ENCODE results near the gene FUT7. TPM values are rescaled to one million over a fixed set of nuclear protein-coding genes. Genes with fewer than 3 reads are reported as not detected.
A peak's percentile ranks its signal among the peaks of the same experiment; 100 is the strongest.

FUT7 gene
- total and polyA plus RNA-seq, 2 of the 13 experiments (the other 11 are each of a cell fraction or from before 2014, with no cell fraction given): 0.05 TPM; not detected in 1

DNA sequence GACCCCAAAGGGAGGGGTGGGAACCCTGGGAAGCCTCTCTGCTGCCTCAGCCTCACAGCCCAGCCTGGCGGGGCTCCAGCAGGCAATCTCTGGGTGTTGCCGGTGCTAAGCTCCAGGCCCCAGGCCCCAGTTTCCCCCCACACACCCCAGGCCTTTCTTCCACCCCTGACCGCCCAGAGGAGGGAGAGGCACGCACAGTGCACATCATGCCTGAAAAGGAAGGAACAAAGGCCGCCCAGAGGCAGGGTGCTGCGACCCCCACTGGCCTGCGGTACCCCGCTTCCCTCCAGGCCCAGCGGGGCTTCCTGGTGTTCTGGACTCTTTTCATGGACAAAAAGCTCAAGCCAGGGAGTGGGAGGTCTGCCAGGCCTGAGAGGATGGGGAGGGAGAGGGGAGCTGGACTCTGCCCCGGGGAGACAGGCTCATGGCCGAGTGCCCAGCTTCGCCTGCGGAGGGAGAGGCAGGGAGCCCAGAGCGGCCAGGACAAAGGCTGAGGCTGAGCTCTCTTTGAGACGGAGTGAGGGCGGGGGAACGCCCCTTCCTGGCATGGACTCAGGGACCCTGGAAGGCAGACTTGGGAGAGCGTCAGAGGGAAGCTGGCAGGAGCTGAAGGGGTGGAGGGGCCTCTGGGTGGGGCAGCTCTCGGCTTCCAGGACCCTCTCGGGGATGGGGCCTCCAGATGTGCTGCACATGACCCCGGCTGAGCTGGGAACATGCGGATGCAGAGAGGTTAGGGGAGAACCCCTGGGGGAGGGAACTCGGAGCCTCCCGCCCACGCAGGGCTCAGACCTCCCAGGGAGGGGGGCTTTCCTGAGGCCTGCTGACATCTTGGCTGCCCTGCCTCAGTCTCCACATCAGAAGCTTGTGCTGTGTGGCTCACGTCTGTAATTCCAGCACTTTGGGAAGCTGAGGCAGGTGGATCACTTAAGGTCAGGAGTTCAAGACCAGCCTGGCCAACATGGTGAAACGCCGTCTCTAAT, 23.8 kb upstream of the FUT7 start (continued):
- TF ChIP-seq, protein P1, sequence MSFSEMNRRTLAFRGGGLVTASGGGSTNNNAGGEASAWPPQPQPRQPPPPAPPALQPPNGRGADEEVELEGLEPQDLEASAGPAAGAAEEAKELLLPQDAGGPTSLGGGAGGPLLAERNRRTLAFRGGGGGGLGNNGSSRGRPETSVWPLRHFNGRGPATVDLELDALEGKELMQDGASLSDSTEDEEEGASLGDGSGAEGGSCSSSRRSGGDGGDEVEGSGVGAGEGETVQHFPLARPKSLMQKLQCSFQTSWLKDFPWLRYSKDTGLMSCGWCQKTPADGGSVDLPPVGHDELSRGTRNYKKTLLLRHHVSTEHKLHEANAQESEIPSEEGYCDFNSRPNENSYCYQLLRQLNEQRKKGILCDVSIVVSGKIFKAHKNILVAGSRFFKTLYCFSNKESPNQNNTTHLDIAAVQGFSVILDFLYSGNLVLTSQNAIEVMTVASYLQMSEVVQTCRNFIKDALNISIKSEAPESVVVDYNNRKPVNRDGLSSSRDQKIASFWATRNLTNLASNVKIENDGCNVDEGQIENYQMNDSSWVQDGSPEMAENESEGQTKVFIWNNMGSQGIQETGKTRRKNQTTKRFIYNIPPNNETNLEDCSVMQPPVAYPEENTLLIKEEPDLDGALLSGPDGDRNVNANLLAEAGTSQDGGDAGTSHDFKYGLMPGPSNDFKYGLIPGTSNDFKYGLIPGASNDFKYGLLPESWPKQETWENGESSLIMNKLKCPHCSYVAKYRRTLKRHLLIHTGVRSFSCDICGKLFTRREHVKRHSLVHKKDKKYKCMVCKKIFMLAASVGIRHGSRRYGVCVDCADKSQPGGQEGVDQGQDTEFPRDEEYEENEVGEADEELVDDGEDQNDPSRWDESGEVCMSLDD (CRISPR knock-in tag; IDR thresholded peaks at IDR 0.05; ENCODE audit: borderline replicate concordance): peak; percentile 87
- TF ChIP-seq, protein P2, sequence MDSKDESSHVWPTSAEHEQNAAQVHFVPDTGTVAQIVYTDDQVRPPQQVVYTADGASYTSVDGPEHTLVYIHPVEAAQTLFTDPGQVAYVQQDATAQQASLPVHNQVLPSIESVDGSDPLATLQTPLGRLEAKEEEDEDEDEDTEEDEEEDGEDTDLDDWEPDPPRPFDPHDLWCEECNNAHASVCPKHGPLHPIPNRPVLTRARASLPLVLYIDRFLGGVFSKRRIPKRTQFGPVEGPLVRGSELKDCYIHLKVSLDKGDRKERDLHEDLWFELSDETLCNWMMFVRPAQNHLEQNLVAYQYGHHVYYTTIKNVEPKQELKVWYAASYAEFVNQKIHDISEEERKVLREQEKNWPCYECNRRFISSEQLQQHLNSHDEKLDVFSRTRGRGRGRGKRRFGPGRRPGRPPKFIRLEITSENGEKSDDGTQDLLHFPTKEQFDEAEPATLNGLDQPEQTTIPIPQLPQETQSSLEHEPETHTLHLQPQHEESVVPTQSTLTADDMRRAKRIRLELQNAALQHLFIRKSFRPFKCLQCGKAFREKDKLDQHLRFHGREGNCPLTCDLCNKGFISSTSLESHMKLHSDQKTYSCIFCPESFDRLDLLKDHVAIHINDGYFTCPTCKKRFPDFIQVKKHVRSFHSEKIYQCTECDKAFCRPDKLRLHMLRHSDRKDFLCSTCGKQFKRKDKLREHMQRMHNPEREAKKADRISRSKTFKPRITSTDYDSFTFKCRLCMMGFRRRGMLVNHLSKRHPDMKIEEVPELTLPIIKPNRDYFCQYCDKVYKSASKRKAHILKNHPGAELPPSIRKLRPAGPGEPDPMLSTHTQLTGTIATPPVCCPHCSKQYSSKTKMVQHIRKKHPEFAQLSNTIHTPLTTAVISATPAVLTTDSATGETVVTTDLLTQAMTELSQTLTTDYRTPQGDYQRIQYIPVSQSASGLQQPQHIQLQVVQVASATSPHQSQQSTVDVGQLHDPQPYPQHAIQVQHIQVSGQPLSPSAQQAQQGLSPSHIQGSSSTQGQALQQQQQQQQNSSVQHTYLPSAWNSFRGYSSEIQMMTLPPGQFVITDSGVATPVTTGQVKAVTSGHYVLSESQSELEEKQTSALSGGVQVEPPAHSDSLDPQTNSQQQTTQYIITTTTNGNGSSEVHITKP (CRISPR knock-in tag; IDR thresholded peaks at IDR 0.05; ENCODE audit: low read depth): no peak; the same call in 1 of the 2 replicates
- TF ChIP-seq ZNF788 (CRISPR knock-in tag; IDR thresholded peaks at IDR 0.05; ENCODE audit: borderline replicate concordance) (peak; percentile 90), SAFB2 (CRISPR knock-in tag; IDR thresholded peaks at IDR 0.05; ENCODE audit: borderline replicate concordance, low read depth) (no peak), KAT2B (IDR thresholded peaks at IDR 0.05; ENCODE audit: borderline replicate concordance, low read depth, low read length) (no peak), KLF12 (CRISPR knock-in tag; IDR thresholded peaks at IDR 0.05; ENCODE audit: borderline replicate concordance) (peak; percentile 36; the same call in 1 of the 2 replicates), HMG20A (CRISPR knock-in tag; IDR thresholded peaks at IDR 0.05; ENCODE audit: borderline replicate concordance) (peak; percentile 38; the same call in 1 of the 2 replicates), SP4 (CRISPR knock-in tag; IDR thresholded peaks at IDR 0.05) (peak; percentile 58), ZNF10 (CRISPR knock-in tag; IDR thresholded peaks at IDR 0.05; ENCODE audit: borderline replicate concordance, low read depth) (no peak), ZBTB38 (CRISPR knock-in tag; IDR thresholded peaks at IDR 0.05) (peak; percentile 40), NCOA5 (CRISPR knock-in tag; IDR thresholded peaks at IDR 0.05) (no peak), RAD21 (CRISPR knock-in tag; IDR thresholded peaks at IDR 0.05) (no peak), ZNF775 (CRISPR knock-in tag; IDR thresholded peaks at IDR 0.05; ENCODE audit: borderline replicate concordance) (no peak), NR3C1 (CRISPR knock-in tag; IDR thresholded peaks at IDR 0.05) (no peak), ZNF446 (CRISPR knock-in tag; IDR thresholded peaks at IDR 0.05) (no peak), HOXA3 (CRISPR knock-in tag; IDR thresholded peaks at IDR 0.05) (peak; percentile 65), KAT7 (CRISPR knock-in tag; IDR thresholded peaks at IDR 0.05; ENCODE audit: borderline replicate concordance) (no peak), TEAD3 (CRISPR knock-in tag; optimal IDR thresholded peaks at IDR 0.05; ENCODE audit: borderline replicate concordance) (peak; percentile 46)
- TF ChIP-seq, protein P3, sequence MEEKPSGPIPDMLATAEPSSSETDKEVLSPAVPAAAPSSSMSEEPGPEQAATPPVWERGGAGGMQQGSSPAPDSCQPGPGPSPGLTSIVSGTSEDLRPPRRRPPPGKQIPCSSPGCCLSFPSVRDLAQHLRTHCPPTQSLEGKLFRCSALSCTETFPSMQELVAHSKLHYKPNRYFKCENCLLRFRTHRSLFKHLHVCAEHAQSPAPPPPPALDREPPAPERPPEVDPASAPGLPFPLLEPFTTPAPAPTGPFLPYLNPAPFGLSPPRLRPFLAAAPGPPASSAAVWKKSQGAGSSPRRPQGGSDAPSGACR (CRISPR knock-in tag; IDR thresholded peaks at IDR 0.05): no peak
- TF ChIP-seq, protein P4, sequence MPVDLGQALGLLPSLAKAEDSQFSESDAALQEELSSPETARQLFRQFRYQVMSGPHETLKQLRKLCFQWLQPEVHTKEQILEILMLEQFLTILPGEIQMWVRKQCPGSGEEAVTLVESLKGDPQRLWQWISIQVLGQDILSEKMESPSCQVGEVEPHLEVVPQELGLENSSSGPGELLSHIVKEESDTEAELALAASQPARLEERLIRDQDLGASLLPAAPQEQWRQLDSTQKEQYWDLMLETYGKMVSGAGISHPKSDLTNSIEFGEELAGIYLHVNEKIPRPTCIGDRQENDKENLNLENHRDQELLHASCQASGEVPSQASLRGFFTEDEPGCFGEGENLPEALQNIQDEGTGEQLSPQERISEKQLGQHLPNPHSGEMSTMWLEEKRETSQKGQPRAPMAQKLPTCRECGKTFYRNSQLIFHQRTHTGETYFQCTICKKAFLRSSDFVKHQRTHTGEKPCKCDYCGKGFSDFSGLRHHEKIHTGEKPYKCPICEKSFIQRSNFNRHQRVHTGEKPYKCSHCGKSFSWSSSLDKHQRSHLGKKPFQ (CRISPR knock-in tag; IDR thresholded peaks at IDR 0.05; ENCODE audit: insufficient replicate concordance): no peak
